Activated CD4-positive, alpha-beta T cell treated with anti-CD3 and anti-CD28 coated beads for 4 hours (primary cell): Measurements from ENCODE around the gene MARF1.
"Not testable (repeated sequence)": the region's sequence is repeated elsewhere in the genome, so short reads cannot be mapped to it uniquely, and the experiment has no call there.

Source experiments
- DNase-seq, 2 donors: peaks; one replicate each; pipeline ENCODE4 v3.0.0-alpha.2; 2020

MARF1 gene

GRCh38 chr16:15620611-15621195 lies 22.3 kb downstream of the MARF1 start:
- no peak for DNase-seq

DNA sequence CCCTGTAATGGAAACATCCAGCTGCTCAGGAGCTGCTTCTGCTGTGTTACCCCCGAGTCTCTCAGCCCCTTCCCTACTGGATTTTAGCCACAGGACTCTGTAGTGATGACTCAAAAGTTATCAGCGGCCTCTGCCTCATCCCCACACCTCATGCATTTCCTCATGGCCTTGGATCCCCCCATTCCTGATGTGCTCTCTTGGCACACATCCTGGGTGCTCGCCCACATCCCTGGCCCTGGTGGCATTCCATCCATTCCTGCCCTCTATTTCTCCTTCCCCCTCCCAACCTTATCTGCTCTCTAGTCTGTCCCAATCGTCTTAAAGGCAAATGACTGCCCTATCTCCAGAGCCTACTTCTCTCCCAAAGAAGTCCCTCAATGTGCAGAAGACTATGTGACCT lies 24.6 kb downstream of the MARF1 start:
- no peak for DNase-seq

GRCh38 chr16:15617901-15618300 lies 25.1 kb downstream of the MARF1 start:
- no peak for DNase-seq

DNA sequence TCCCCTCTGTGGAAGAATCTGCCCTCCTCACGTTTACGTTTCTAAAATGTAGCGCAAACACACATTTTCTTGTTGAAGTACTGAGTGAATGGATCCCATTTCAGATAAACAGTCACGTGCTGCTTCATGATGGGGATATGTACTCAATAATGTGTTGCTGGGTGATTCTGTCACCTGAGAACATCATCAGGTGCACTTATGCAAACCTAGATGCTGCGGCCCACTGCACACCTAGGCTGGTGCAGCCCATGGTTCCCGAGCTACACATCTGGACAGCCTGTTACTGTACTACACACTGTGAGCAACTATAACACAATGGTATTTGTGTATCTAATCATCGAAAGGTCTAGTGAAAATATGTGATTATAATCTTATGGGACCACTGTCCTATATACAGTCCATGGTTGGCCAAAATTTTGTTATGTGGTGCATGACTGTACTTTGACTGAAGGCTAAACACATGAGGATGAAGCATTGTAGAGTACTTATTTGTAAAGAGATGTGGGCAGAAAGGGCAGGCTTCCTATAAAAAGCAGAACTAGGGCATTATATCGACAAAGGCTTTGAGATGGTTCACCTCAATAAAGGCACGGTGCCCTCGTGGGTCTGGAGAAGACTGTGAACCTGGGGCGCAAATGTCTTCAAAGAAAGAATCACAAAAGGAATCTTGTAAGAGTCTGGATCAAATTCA lies 26.3 kb downstream of the MARF1 start:
- no peak for DNase-seq

GRCh38 chr16:15616012-15616411 lies 26.9 kb downstream of the MARF1 start:
- DNase-seq, result no peak

- DNase-seq, result no peak
These were observed 29.3 kb downstream of the MARF1 start for GRCh38 chr16:15613676-15614075.

DNA sequence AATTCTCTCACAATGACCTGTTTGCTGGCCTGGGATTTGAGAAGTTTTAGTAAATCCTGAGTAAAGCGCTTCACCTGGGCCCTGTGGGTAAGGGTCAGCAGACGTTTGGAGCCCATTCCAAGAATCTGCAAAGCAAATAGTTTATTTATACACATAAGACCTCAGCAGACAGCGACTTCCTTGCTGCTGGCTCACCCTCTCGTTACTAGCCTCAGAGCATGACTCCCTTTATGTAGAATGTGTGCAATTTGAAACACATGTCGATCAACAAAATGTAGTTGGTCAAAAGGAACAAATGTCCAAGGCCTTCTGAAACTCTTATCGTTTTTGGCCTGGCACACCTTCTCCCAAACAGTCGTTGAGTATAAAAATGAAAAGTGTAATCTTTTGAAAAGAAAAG lies 31.3 kb downstream of the MARF1 start:
- DNase-seq, result no peak

DNA sequence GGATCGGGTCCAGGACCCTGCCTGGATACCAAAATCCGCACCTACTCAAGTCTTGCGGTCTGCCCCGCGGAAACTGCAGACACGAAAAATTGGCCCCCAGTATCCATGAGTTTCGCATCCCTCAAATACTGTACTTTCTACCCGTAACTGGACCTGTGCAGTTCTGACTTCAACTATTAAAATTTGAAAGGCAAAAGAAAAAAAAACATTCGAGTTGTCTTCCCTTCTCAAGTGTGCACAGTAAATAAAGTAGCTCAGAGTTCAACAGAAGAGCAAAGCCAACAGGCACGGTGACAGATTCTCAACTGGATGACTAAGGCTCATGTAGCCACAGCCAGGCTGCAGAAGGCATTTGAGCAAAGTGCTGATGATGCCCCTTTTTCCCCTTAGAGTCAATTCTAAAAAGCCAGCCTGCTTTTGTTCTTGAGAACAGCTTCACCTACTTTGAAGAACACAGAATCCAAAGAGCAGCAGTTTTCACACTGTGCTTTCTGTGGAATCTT lies 32.5 kb downstream of the MARF1 start:
- no peak for DNase-seq

DNA sequence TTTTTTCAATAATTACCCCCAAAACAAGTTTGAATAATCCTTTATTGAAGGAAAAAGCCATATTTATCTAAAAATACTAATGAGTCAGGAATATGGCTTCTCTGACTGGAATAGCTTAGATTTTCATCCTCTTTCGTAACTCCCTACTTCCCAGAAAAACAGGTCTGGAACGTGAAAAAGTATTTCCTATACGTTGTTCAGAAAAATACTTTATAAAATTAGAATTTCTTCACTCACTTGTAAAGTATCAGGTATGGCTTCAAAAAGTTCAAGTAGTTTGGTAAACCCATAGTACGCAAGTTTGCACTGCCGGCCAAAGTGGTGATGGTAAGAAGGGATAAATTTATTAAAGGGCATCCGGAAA lies 33.7 kb downstream of the MARF1 start:
- no peak for DNase-seq

GRCh38 chr16:15608398-15609285 lies 34.3 kb downstream of the MARF1 start:
- no peak for DNase-seq

GRCh38 chr16:15607700-15608396 lies 35.1 kb downstream of the MARF1 start:
- no peak for DNase-seq

GRCh38 chr16:15607221-15607699 lies 35.7 kb downstream of the MARF1 start:
- not testable (repeated sequence) for DNase-seq

DNA sequence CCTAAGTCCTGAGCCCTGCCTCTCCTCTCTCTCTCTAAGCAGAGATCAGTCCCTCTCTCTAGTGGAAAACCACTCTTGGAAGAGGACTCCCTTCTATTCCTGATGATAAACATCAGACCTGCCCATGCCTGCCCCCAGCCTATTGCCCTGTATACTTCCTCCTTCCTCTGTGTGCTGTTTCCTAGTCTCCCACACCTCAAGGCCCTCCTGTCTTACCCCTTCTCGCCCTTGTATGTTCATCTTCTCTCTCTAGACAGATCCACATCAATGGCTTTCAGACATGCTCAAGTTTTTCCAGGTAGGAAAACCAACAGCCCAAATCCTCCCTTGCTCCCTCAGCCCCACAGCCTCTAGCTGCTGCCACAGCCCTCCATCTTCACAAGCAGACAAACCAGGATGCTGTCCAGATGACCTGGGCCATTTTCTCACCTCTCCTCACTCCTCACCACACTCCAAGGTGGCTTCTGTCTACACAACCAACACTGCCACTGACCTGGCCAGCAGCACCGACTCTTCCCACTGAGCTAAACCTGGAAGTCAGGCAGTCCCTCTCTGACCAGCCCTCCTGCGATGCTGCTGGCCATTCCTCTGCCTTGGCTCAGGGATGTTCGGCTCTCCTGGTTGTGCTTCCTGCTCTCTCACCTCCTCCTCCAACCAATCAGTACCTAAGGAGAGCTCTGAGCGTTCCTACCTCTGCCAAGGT lies 36.3 kb downstream of the MARF1 start:
- DNase-seq, result no peak

DNA sequence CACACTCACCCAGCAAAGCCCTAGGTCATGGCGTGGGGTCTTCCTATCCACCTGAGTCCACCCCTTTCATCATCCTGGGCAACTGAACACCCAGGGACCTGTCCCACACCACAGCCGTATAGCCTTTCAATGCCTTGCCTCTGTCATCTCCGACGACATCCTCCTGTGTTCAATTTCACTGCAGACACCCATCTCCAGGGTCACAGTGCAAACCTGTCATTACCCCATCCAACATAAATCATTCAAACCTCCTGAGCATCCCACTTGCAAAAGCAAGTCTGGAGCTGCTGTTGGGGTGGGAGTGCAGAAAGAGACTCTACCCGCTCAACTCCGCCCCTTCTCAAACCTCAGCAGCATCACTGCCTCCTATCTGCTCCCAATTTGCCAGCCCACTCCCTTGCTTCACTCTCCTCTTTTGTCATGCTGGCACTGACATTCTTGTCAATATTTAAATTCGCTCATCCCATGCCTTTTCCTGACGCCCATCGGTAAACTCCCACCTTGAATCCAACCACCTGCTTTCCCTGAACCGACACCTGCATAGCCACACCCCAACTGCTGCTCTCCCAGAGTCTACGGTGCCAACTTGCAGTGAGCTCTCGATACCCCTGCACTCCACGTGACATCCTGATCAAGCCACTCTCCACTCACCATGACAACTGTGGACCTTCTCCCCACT lies 37.0 kb downstream of the MARF1 start:
- no peak for DNase-seq

- no peak for DNase-seq
These were observed 38.2 kb downstream of the MARF1 start for GRCh38 chr16:15604460-15605440.

DNA sequence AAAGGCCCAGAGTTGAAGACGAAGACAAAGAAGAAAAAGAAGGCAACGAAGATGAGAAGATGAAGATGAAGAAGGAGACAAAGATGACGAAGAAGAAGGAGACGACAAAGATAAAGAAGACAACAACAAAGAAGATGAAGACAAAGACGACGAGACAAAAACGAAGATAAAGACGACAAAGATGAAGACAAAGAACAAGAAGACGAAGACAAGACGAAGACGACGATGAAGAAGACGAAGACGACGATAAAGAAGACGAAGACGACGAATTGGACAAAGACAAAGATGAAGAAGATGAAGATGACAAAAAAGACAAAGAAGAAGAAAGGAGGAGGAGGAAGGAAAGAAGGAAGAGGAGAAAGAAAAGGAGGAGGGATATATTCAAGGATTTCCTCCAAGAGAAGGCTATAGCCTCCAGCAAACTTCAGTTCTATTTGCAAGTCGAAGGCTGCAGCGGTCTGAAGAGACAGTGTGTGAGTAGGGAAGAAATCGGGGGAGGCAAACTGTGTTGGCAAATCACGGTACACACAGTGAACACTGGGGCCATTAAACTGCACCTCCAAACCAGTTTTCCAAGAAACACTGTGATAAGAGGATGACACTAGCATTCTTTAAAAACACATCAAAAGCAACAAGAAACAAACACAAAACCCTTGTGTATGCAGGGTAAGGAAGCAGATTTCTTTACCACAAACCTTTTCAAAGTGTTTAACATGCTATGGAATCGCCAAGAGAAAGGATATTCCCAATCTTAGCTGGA lies 40.5 kb downstream of the MARF1 start:
- DNase-seq, result no peak

- DNase-seq, result no peak
These were observed 41.6 kb downstream of the MARF1 start for GRCh38 chr16:15601212-15601879.

DNA sequence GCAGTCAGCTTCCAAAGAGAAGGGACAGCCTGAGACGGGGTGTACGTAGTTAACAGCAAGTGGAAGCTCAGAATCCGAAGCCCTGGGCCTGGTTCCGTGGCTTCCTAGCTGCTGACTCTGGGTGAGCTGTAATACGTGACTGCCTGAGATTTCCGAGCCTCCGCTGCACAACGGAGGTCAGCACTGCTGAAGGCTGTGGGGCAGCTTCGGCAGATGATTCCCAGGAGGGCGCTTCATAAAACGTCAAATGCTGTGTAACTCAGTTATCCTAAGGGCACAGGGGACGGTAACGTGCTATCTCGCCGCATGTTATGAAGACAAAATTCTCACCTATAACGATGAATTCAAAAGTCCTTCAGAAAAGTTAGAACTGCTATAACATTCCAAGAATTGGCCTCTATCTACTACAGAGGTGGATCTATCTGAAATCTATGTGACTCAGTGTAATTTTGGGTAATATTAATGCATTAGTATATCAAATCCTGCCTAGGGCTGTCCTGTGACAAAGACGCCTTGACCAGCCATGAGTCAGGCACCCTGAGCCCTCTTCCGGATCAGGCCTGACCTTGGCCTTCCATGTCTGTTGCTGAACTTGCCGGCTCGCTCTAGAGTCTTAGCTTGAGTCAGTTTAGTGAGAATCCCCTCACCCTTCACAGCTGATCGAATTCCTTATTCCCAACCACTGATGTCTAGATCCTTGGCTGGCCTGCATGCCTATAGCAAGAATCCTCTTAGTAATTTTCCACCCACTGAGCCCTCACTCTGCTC lies 43.5 kb downstream of the MARF1 start:
- DNase-seq, result no peak
